GM18951 (cell line): ENCODE data around the gene ZNF526.

Experiments
- POLR2A ChIP-seq: IDR thresholded peaks from 4 replicates; pipeline ENCODE4 v1.6.1; 2011; ENCODE audit warnings: mild to moderate bottlenecking; ENCODE audit not compliant: insufficient read length, insufficient read depth; ENCODE audit errors: extremely low read depth
- in situ Hi-C: fragments of 300-500 bp; cut with MboI; formaldehyde crosslinking; loops from one replicate; pipeline ENCODE4 v1.12.0; 2022; ENCODE audit warnings: low sequenced_read_pairs, mixed read lengths, inconsistent platforms; ENCODE audit not compliant: unreplicated experiment

The ZNF526 gene

GRCh38 chr19:42239544-42240220 lies 19.6 kb downstream of the ZNF526 start:
- TF ChIP-seq POLR2A, result no peak
- in situ Hi-C loops, result no loop called here

GRCh38 chr19:42241279-42241678 lies 21.2 kb downstream of the ZNF526 start:
- in situ Hi-C loops, result no loop called here
- no peak for TF ChIP-seq POLR2A

GRCh38 chr19:42242069-42242511 lies 22.0 kb downstream of the ZNF526 start:
- in situ Hi-C loops, result no loop called here

GRCh38 chr19:42242512-42243409 lies 22.6 kb downstream of the ZNF526 start, which contains the start of gene GSK3A:
TSS of gene GSK3A (minus strand) at chr19:42242602. CDS start at chr19:42242465, 137 bp downstream.
- peak; percentile 92 for TF ChIP-seq POLR2A
- in situ Hi-C loops, result no loop called here

More at GRCh38 chr19:42242069-42242511, 22.0 kb downstream of the ZNF526 start:
- no peak for TF ChIP-seq POLR2A

GRCh38 chr19:42244347-42245220 lies 24.5 kb downstream of the ZNF526 start:
- TF ChIP-seq POLR2A, result no peak
- in situ Hi-C loops, result no loop called here

- no peak for TF ChIP-seq POLR2A
- in situ Hi-C loops, result no loop called here
These were observed 25.1 kb downstream of the ZNF526 start for GRCh38 chr19:42245231-42245630.

- TF ChIP-seq POLR2A, result no peak
- in situ Hi-C loops, result no loop called here
These were observed 26.2 kb downstream of the ZNF526 start for GRCh38 chr19:42246143-42246921.

GRCh38 chr19:42246922-42247639 lies 27.0 kb downstream of the ZNF526 start:
- TF ChIP-seq POLR2A, result no peak
- in situ Hi-C loops, result no loop called here

GRCh38 chr19:42247640-42248199 lies 27.6 kb downstream of the ZNF526 start:
- in situ Hi-C loops, result no loop called here
- no peak for TF ChIP-seq POLR2A

GRCh38 chr19:42248270-42249148 lies 28.4 kb downstream of the ZNF526 start:
- TF ChIP-seq POLR2A, result no peak
- in situ Hi-C loops, result no loop called here
